HG03060 (cell line): Measurements from ENCODE around the gene MINK1.
"Not testable (repeated sequence)": the region's sequence is repeated elsewhere in the genome, so short reads cannot be mapped to it uniquely, and the experiment has no call there.

Source experiments
- ATAC-seq: cut with Tn5 transposase; IDR thresholded peaks from one replicate; pipeline ENCODE4 v1.9.1; 2021; ENCODE audit warnings: low read depth, moderate number of reproducible peaks; ENCODE audit not compliant: unreplicated experiment

MINK1 gene

GRCh38 chr17:4920351-4921048 is 87.4 kb downstream of the MINK1 start:
- no peak for ATAC-seq

- no peak for ATAC-seq
Observed at GRCh38 chr17:4921320-4921719, 88.2 kb downstream of the MINK1 start.

GRCh38 chr17:4926577-4927335 is 93.6 kb downstream of the MINK1 start:
- ATAC-seq = not testable (repeated sequence)

DNA sequence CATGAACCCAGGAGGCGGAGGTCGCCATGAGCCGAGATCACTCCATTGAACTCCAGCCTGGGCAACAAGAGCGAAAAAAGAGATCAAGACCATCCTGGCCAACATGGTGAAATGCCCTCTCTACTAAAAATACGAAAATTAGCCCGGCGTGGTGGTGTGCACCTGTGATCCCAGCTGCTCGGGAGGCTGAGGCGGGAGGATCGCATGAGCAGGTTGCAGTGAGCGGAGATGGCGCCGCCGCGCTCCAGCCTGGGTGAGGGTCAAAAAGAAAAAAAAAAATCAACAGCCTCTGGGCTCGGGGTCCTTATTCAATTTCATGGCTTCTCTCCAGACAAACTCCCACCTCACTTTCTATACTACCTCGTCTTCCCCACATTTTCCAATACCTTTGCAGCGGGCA is 95.7 kb downstream of the MINK1 start:
- no peak for ATAC-seq

DNA sequence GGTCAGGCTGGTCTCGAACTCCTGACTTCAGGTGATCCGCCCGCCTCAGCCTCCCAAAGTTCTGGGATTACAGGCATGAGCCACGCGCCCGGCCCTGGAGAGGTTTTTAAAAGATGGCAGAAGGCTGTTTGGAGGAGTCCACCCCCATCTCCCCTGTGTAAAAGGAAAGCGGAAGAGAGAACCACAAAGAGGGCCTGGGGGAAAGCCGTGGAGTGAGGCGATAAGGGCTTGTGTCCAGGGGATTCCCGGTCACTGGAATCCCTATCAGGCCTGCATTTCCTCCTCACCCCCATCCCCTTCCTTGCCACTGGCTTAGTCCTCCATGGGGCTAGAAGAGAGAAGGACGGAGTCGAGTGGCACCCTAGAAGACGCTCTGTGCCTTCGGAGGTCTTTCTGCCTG is 98.8 kb downstream of the MINK1 start, which contains the start of gene GP1BA:
Gene GP1BA (plus strand): TSS at position 315 of the 400 bp plus-strand sequence. CDS start 328 bp downstream, outside the sequence.
- no peak for ATAC-seq

DNA sequence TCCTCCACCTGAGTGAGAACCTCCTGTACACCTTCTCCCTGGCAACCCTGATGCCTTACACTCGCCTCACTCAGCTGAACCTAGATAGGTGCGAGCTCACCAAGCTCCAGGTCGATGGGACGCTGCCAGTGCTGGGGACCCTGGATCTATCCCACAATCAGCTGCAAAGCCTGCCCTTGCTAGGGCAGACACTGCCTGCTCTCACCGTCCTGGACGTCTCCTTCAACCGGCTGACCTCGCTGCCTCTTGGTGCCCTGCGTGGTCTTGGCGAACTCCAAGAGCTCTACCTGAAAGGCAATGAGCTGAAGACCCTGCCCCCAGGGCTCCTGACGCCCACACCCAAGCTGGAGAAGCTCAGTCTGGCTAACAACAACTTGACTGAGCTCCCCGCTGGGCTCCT is 99.6 kb downstream of the MINK1 start:
- no peak for ATAC-seq

DNA sequence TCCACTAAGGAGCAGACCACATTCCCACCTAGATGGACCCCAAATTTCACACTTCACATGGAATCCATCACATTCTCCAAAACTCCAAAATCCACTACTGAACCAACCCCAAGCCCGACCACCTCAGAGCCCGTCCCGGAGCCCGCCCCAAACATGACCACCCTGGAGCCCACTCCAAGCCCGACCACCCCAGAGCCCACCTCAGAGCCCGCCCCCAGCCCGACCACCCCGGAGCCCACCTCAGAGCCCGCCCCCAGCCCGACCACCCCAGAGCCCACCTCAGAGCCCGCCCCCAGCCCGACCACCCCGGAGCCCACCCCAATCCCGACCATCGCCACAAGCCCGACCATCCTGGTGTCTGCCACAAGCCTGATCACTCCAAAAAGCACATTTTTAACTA is 100.5 kb downstream of the MINK1 start:
- no peak for ATAC-seq

DNA sequence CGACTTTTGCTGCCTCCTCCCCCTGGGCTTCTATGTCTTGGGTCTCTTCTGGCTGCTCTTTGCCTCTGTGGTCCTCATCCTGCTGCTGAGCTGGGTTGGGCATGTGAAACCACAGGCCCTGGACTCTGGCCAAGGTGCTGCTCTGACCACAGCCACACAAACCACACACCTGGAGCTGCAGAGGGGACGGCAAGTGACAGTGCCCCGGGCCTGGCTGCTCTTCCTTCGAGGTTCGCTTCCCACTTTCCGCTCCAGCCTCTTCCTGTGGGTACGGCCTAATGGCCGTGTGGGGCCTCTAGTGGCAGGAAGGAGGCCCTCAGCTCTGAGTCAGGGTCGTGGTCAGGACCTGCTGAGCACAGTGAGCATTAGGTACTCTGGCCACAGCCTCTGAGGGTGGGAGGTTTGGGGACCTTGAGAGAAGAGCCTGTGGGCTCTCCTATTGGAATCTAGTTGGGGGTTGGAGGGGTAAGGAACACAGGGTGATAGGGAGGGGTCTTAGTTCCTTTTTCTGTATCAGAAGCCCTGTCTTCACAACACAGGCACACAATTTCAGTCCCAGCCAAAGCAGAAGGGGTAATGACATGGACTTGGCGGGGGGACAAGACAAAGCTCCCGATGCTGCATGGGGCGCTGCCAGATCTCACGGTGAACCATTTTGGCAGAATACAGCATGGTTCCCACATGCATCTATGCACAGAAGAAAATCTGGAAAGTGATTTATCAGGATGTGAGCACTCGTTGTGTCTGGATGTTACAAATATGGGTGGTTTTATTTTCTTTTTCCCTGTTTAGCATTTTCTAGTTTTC is 101.2 kb downstream of the MINK1 start:
- ATAC-seq = no peak

DNA sequence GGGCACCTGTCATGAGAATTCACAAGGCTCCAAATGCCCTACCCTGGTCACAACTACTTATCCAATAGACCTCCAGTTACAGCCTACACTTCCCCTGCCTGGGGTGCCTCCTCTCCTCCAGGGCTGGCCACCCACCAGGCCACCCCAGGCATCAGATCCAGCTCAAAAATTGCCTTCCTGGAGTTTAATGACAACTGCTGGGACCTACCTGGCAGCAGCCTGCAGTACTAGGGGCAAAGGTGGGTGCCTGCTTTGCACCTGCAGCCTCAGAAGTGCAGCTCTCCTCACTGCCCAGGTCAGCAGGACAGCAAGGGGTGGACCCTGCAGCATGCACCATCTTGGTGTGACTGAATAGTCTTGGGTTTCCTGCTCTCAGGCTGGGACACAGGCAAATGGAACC is 102.5 kb downstream of the MINK1 start:
- no peak for ATAC-seq

- ATAC-seq = no peak
Observed at GRCh38 chr17:4936436-4936835, 103.3 kb downstream of the MINK1 start.

DNA sequence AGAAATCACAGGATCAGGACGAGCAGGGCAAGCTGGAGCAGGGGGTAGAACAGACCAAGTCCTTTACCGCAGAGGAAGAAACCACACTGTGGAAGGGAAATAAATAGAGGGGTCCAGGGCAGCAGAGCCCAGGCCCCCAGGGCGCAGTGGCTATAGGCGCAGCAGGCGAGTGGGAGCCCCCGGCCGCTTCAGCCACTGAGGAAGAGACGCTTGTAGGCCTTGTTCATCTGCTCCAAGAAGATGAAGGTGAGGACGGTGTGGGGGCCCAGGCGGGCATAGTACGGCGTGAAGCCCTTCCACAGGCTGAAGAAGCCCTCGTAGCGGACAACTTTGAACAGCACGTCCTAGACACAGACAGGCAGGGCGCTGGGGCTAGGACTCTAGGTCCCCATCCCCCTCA is 104.4 kb downstream of the MINK1 start:
- ATAC-seq = no peak

- no peak for ATAC-seq
Observed at GRCh38 chr17:4938069-4938491, 104.9 kb downstream of the MINK1 start.

GRCh38 chr17:4938688-4939545 is 105.8 kb downstream of the MINK1 start:
- ATAC-seq = no peak

DNA sequence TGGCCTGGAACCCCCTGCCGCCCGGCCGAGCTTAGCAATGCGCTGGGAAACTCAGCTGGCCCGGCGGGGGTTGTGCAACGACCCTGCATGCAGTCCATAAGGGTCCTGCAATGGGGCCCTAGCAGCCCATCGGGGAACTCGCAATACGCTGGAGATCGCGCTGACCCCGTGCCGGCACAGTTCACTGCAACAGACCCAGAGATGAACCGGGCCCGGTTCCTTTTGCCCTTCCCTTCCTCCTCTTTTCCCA is 106.3 kb downstream of the MINK1 start:
- no peak for ATAC-seq

DNA sequence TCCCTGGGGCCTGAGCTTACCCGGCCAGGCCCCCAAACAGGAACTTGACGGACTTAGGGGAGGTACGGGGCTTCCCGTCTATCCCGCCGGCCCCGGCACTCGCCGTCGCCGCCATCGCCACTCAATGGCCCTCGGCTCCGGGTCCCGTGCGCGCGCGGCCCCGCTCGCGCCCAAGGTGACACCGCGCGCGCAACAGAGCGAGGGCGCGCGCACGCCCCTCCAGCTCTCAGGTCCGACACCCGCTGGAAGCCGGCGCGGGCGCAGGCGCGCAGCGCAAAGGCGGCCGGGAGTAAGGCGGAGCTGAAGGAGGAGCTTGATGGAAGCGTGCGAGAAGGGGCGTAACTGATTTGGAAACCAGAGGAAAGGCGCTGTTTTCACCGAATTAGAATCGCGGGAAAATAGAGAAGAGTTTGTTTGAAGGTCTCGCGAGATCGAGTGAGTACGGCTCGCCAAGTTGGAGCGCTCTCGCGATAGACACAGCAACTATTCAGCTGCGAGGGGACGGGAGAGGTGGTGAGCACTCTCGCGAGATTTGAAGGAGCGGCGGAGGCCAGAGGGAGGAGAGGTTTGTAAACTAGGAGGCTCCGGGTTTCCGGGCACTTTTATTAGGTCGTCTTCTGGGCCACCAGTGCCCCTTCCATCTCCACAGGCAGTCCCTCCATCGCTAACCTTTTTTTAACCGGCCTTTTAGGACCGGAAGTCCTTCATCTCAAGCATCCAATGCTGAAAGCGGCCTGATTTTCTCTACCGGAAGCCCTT is 106.8 kb downstream of the MINK1 start, which contains the start of the genes RNF167 and SLC25A11:
Gene RNF167 (plus strand): TSS at position 473 of the 759 bp plus-strand sequence. CDS start 642 bp downstream, outside the sequence.
Gene SLC25A11 (minus strand): TSS at position 251 of the 759 bp plus-strand sequence. CDS start 136 bp downstream, at position 115.
- peak; percentile 80 for ATAC-seq

GRCh38 chr17:4940555-4941318 is 107.6 kb downstream of the MINK1 start:
- no peak for ATAC-seq

DNA sequence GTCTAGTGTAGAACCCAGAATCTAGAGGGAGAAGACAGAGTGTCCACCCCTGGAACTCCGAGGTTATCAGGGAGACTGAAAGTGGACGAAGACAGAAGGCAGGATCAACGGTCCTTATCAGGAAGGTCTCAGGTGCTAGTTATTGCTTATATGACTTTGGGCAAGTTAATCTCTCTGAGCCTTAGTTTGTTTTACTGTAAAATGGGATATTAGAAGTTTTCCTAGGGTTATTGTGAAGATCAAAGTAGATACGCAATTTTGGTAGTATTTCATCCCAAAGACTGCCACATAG is 108.1 kb downstream of the MINK1 start:
- no peak for ATAC-seq

DNA sequence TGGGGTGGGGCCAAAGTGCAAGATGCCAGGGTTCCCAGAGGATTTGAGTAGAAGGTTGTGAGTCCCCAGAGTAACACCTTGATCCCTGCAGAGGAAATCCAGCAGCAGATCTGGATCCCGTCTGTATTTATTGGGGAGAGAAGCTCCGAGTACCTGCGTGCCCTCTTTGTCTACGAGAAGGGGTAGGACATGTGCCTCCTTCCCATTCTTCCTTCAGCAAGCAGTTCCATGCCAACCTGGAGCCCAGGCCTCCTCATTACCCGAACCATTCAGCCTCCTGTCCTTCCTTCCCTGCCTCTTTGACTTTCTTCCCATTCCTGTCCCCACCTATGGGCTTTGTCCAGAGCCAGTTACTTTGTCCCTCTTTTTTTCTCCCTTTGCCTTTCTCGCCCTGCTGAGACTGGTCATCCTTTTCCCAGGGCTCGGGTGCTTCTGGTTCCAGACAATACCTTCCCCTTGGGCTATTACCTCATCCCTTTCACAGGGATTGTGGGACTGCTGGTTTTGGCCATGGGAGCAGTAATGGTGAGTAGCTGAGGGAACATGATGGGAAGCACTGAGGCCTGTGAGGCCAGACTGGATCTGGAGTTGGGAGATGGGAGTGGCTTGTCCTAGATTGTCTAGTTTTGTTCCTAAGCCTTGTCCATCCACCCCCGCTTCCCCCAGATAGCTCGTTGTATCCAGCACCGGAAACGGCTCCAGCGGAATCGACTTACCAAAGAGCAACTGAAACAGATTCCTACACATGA is 109.8 kb downstream of the MINK1 start:
- ATAC-seq = no peak
